ENCODE results near the gene CRIP2. TPM values are rescaled to one million over a fixed set of nuclear protein-coding genes. Genes with fewer than 3 reads are reported as not detected.

CRIP2 gene
- total and polyA plus RNA-seq, 2 experiments from 2014 or later, result 3.4 to 9.6 TPM

DNA sequence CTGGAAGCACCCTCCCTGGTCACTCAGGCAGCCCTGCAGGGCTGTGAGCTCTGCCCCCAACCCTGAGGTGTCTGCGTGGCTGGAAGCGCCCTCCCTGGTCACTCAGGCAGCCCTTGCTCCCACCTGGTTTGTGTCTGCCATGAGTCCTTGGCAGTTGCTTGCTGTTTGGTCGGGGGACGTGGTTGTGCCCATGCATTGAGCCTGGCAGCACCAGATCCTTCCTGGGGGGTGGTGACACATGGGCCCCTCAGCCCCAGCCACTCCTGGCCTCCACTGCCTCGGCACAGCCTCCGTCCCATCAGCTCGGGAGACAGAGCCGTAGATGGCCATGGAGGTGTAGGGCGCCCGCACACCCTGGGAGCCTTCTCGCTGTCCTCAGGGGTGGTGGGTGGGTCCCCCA lies 35.4 kb upstream of the CRIP2 start:
- H3K9me2 ChIP-seq (ENCODE audit: insufficient read depth), result no peaks in the 10 kb centered on the region
- peaks cover 23% of the 10 kb centered on the region for H3K36me3 Mint-ChIP-seq (ENCODE audit: low read depth)
- H3F3A ChIP-seq (replicated peaks; ENCODE audit: low read depth), result no peaks in the 10 kb centered on the region
- no peak overlapping the region for H2AFZ ChIP-seq
- no peak for DNase-seq (ENCODE audit: low spot score)
- no peak overlapping the region for H3K27ac ChIP-seq (ENCODE audit: low read depth)
- peaks cover 34% of the 10 kb centered on the region for H4K20me1 ChIP-seq (replicated peaks; ENCODE audit: insufficient read depth)
- peaks cover 3% of the 10 kb centered on the region for H3K27me3 Mint-ChIP-seq (ENCODE audit: insufficient read depth, low read depth, poor library complexity)
- no peak overlapping the region for H3K4me2 ChIP-seq
- no peaks in the 10 kb centered on the region for H3K9me3 Mint-ChIP-seq
- peaks cover 9% of the 10 kb centered on the region; the same call in 2 of the 3 replicates for H3K4me1 Mint-ChIP-seq
- no peak for ATAC-seq
- H3K27me3 ChIP-seq (ENCODE audit: insufficient read depth), result no peaks in the 10 kb centered on the region
- H3K79me2 ChIP-seq (replicated peaks; ENCODE audit: insufficient read depth), result peaks cover 47% of the 10 kb centered on the region
- H3K27ac Mint-ChIP-seq, result no peak overlapping the region
- H3K4me1 ChIP-seq (ENCODE audit: insufficient read depth), result no peaks in the 10 kb centered on the region
- no peaks in the 10 kb centered on the region for H3K36me3 ChIP-seq (ENCODE audit: insufficient read depth)
- TF ChIP-seq ETS1 (IDR thresholded peaks at IDR 0.05) (no peak), JUNB (IDR thresholded peaks at IDR 0.05; ENCODE audit: unreplicated experiment) (no peak), EZH2phosphoT487 (IDR thresholded peaks at IDR 0.05; ENCODE audit: unreplicated experiment) (no peak), ZNF331 (CRISPR knock-in tag; IDR thresholded peaks at IDR 0.05; ENCODE audit: low read depth) (no peak), REST (IDR thresholded peaks at IDR 0.05; ENCODE audit: unreplicated experiment) (no peak), ZNF114 (CRISPR knock-in tag; IDR thresholded peaks at IDR 0.05) (no peak), ZNF462 (CRISPR knock-in tag; IDR thresholded peaks at IDR 0.05) (no peak), CREB1 (CRISPR knock-in tag; IDR thresholded peaks at IDR 0.05; ENCODE audit: low read depth) (no peak), POLR2AphosphoS5 (IDR thresholded peaks at IDR 0.05; ENCODE audit: low read depth) (no peak)
- H3K4me3 ChIP-seq, result no peak overlapping the region
- no peak overlapping the region for H3K4me3 Mint-ChIP-seq

Measured in GM23338 (cell line).